Measurements from ENCODE around the gene OR6B2. TPM values are rescaled to one million over a fixed set of nuclear protein-coding genes. Genes with fewer than 3 reads are reported as not detected.
"Not testable (repeated sequence)": the region's sequence is repeated elsewhere in the genome, so short reads cannot be mapped to it uniquely, and the experiment has no call there.

OR6B2 gene
- polyA plus RNA-seq, 3 donors: not detected

GRCh38 chr2:240048237-240048636 lies 18.0 kb upstream of the OR6B2 start:
- intact Hi-C loops (cut with micrococcal nuclease): no loop called here
- no peak overlapping the region for H3K27ac ChIP-seq (ENCODE audit: low read depth in 1 of 2, low read length in 2 of 2)
- no peak overlapping the region for H3K27ac Mint-ChIP-seq
- no peaks in the 10 kb centered on the region for H3K9me3 ChIP-seq (replicated peaks in 1 of 2; ENCODE audit: control insufficient read depth in 1 of 2, insufficient read depth in 1 of 2, low read length in 2 of 2)
- no peak overlapping the region for H2AFZ ChIP-seq (ENCODE audit: insufficient read depth, low read depth, low read length, poor library complexity, severe bottlenecking)
- peaks cover 25 to 30% (median 30%) of the 10 kb centered on the region in 3 donors for H3K27me3 Mint-ChIP-seq (ENCODE audit: low read depth in 3 of 3)
- H3K9ac ChIP-seq (ENCODE audit: insufficient read depth, low read length, poor library complexity, severe bottlenecking): no peak overlapping the region
- no peaks in the 10 kb centered on the region for H3K4me1 ChIP-seq (ENCODE audit: control insufficient read depth in 1 of 2, insufficient read depth in 2 of 2, low read length in 2 of 2)
- no peaks in the 10 kb centered on the region for H4K20me1 ChIP-seq (ENCODE audit: insufficient read depth, low read length)
- H3K4me3 Mint-ChIP-seq: no peak overlapping the region
- WGBS (ENCODE audit: insufficient coverage): 100% methylated on average over 2 of the region's 9 CpGs
- no peaks in the 10 kb centered on the region for H3K36me3 Mint-ChIP-seq
- no peak overlapping the region for H3K4me3 ChIP-seq (replicated peaks in 1 of 3; ENCODE audit: low read depth in 2 of 3, low read length in 3 of 3)
- no peaks in the 10 kb centered on the region for H3K79me2 ChIP-seq (ENCODE audit: insufficient read depth, low read length)
- H3K36me3 ChIP-seq (replicated peaks in 1 of 2; ENCODE audit: control insufficient read depth in 1 of 2, insufficient read depth in 2 of 2, low read length in 2 of 2): no peaks in the 10 kb centered on the region
- no peak for TF ChIP-seq CTCF (IDR thresholded peaks at IDR 0.05)
- peaks cover 0 to 14% of the 10 kb centered on the region in 2 donors for H3K27me3 ChIP-seq (ENCODE audit: control insufficient read depth in 2 of 2, insufficient read depth in 2 of 2, low read length in 2 of 2)
- H3K4me2 ChIP-seq (replicated peaks; ENCODE audit: extremely low read depth, low read length, poor library complexity, severe bottlenecking): no peak overlapping the region
- peaks cover 0 to 2% (median 0%) of the 10 kb centered on the region in 7 donors for H3K9me3 Mint-ChIP-seq
- DNase-seq: no peak
- no peaks in the 10 kb centered on the region for H3K4me1 Mint-ChIP-seq

GRCh38 chr2:240045098-240045497 lies 14.9 kb upstream of the OR6B2 start:
- no peaks in the 10 kb centered on the region for H3K4me1 ChIP-seq (ENCODE audit: control insufficient read depth in 1 of 2, insufficient read depth in 2 of 2, low read length in 2 of 2)
- no peak overlapping the region for H2AFZ ChIP-seq (ENCODE audit: insufficient read depth, low read depth, low read length, poor library complexity, severe bottlenecking)
- no peak overlapping the region for H3K4me3 ChIP-seq (replicated peaks in 1 of 3; ENCODE audit: low read depth in 2 of 3, low read length in 3 of 3)
- no peaks in the 10 kb centered on the region for H3K4me1 Mint-ChIP-seq
- H3K36me3 ChIP-seq (replicated peaks in 1 of 2; ENCODE audit: control insufficient read depth in 1 of 2, insufficient read depth in 2 of 2, low read length in 2 of 2): no peaks in the 10 kb centered on the region
- intact Hi-C loops (cut with micrococcal nuclease): no loop called here
- TF ChIP-seq CTCF (IDR thresholded peaks at IDR 0.05): no peak
- 88% methylated on average over 9 of the region's 13 CpGs for WGBS (ENCODE audit: insufficient coverage)
- H3K27ac Mint-ChIP-seq: no peak overlapping the region
- H3K36me3 Mint-ChIP-seq: no peaks in the 10 kb centered on the region
- no peaks in the 10 kb centered on the region for H3K79me2 ChIP-seq (ENCODE audit: insufficient read depth, low read length)
- H4K20me1 ChIP-seq (ENCODE audit: insufficient read depth, low read length): no peaks in the 10 kb centered on the region
- H3K27ac ChIP-seq (ENCODE audit: low read depth in 1 of 2, low read length in 2 of 2): no peak overlapping the region
- no peaks in the 10 kb centered on the region for H3K9me3 ChIP-seq (replicated peaks in 1 of 2; ENCODE audit: control insufficient read depth in 1 of 2, insufficient read depth in 1 of 2, low read length in 2 of 2)
- DNase-seq: no peak
- peaks cover 0 to 2% (median 0%) of the 10 kb centered on the region in 7 donors for H3K9me3 Mint-ChIP-seq
- peaks cover 16 to 22% (median 19%) of the 10 kb centered on the region in 3 donors for H3K27me3 Mint-ChIP-seq (ENCODE audit: low read depth in 3 of 3)
- peaks cover 0 to 3% of the 10 kb centered on the region in 2 donors for H3K27me3 ChIP-seq (ENCODE audit: control insufficient read depth in 2 of 2, insufficient read depth in 2 of 2, low read length in 2 of 2)
- H3K4me3 Mint-ChIP-seq: no peak overlapping the region
- H3K9ac ChIP-seq (ENCODE audit: insufficient read depth, low read length, poor library complexity, severe bottlenecking): no peak overlapping the region
- H3K4me2 ChIP-seq (replicated peaks; ENCODE audit: extremely low read depth, low read length, poor library complexity, severe bottlenecking): no peak overlapping the region

GRCh38 chr2:240044096-240044495 lies 13.9 kb upstream of the OR6B2 start:
- not testable (repeated sequence) for H3K27me3 ChIP-seq (ENCODE audit: control insufficient read depth in 2 of 2, insufficient read depth in 2 of 2, low read length in 2 of 2); H3K27ac Mint-ChIP-seq; H3K27ac ChIP-seq (ENCODE audit: low read depth in 1 of 2, low read length in 2 of 2)

More at GRCh38 chr2:240044096-240044495, 13.9 kb upstream of the OR6B2 start:
- H3K27me3 Mint-ChIP-seq (ENCODE audit: low read depth in 3 of 3): peaks cover 13 to 19% (median 19%) of the 10 kb centered on the region in 3 donors
- H3K4me3 Mint-ChIP-seq; H3K36me3 ChIP-seq (replicated peaks in 1 of 2; ENCODE audit: control insufficient read depth in 1 of 2, insufficient read depth in 2 of 2, low read length in 2 of 2); H2AFZ ChIP-seq (ENCODE audit: insufficient read depth, low read depth, low read length, poor library complexity, severe bottlenecking); H3K4me1 ChIP-seq (ENCODE audit: control insufficient read depth in 1 of 2, insufficient read depth in 2 of 2, low read length in 2 of 2); H3K4me2 ChIP-seq (replicated peaks; ENCODE audit: extremely low read depth, low read length, poor library complexity, severe bottlenecking); DNase-seq; H3K9me3 ChIP-seq (replicated peaks in 1 of 2; ENCODE audit: control insufficient read depth in 1 of 2, insufficient read depth in 1 of 2, low read length in 2 of 2); H3K4me1 Mint-ChIP-seq; H3K79me2 ChIP-seq (ENCODE audit: insufficient read depth, low read length); intact Hi-C loops (cut with micrococcal nuclease); H4K20me1 ChIP-seq (ENCODE audit: insufficient read depth, low read length); H3K4me3 ChIP-seq (replicated peaks in 1 of 3; ENCODE audit: low read depth in 2 of 3, low read length in 3 of 3); H3K9ac ChIP-seq (ENCODE audit: insufficient read depth, low read length, poor library complexity, severe bottlenecking); H3K9me3 Mint-ChIP-seq; H3K36me3 Mint-ChIP-seq: not testable (repeated sequence)
- WGBS (ENCODE audit: insufficient coverage): no CpG with 5 or more reads among the region's 2 CpGs
